Heart left ventricle (tissue), 16 donors: ENCODE measurements around the gene IMP4. TPM values are rescaled to one million over a fixed set of nuclear protein-coding genes. Genes with fewer than 3 reads are reported as not detected.

ENCODE experiments used
- ATAC-seq, 4 donors: fragments of 200-7000 bp; cut with Tn5 transposase; one replicate each; pipeline ENCODE4 v1.9.1; 2020 to 2022; ENCODE audit warnings: moderate library complexity in 4 of 4, mild to moderate bottlenecking in 3 of 4, moderate number of reproducible peaks in 1 of 4
- DNase-seq, 5 donors: peaks; one replicate each; pipeline ENCODE4 v3.0.0-alpha.2; 2020
- H3K27ac ChIP-seq, 12 donors: fragments of 200-600 bp; sonication (generic) in 4 of 12; one replicate each; pipeline versions ENCODE4 v1.5.0 to v1.8.0; 2016 to 2022; ENCODE audit warnings: mild to moderate bottlenecking in 2 of 12
- H3K27me3 ChIP-seq, 9 donors: fragments of 200-600 bp; sonication (generic) in 2 of 9; one replicate each; pipeline versions ENCODE4 v1.5.1 to v1.8.0; 2016 to 2022; ENCODE audit warnings: mild to moderate bottlenecking in 3 of 9
- H3K36me3 ChIP-seq, 9 donors: fragments of 200-600 bp; sonication (generic) in 2 of 9; one replicate each; pipeline versions ENCODE4 v1.5.0 to v1.8.0; 2018 to 2022; ENCODE audit warnings: mild to moderate bottlenecking in 2 of 9
- H3K4me1 ChIP-seq, 12 donors: fragments of 200-600 bp; sonication (generic) in 4 of 12; one replicate each; pipeline versions ENCODE4 v1.5.0 to v1.8.0; 2016 to 2022; ENCODE audit warnings: mild to moderate bottlenecking in 3 of 12
- H3K4me3 ChIP-seq, 12 donors: fragments of 200-600 bp; sonication (generic) in 4 of 12; one replicate each; pipeline versions ENCODE4 v1.5.0 to v1.8.0; 2017 to 2022; ENCODE audit warnings: mild to moderate bottlenecking in 9 of 12, moderate library complexity in 4 of 12
- H3K9me3 ChIP-seq, 12 donors: fragments of 200-600 bp; sonication (generic) in 4 of 12; one replicate each; pipeline versions ENCODE4 v1.5.0 to v1.8.0; 2016 to 2022; ENCODE audit warnings: mild to moderate bottlenecking in 1 of 12
- CTCF ChIP-seq, 12 donors: fragments of 200-600 bp; sonication (generic) in 4 of 12; IDR thresholded peaks; one replicate each; pipeline versions ENCODE4 v1.5.0 to v1.8.0; 2018 to 2022; ENCODE audit warnings: antibody characterized with exemption in 12 of 12, mild to moderate bottlenecking in 5 of 12
- POLR2A ChIP-seq, 2 donors: fragments of 450-650 bp; IDR thresholded peaks; one replicate each; pipeline ENCODE4 v1.6.1; 2017; ENCODE audit warnings: antibody characterized with exemption in 2 of 2, mild to moderate bottlenecking in 2 of 2, moderate library complexity in 2 of 2
- WGBS, 4 donors: extraction: QIAGEN DNeasy Blood & Tissue Kit in 2 of 4; methylation state at CpG; one replicate each; pipeline versions ENCODE4 v1.1.5 to v1.1.7; 2013 to 2018; 5-methylcytosine and 5-hydroxymethylcytosine counted together
- intact Hi-C, 10 donors: fragments of 100-400 bp; cut with DNase I; formaldehyde crosslinking; loops; one replicate each; pipeline versions ENCODE4 v1.11.1 to v1.14.2; 2022
- polyA plus RNA-seq, 2 donors: library from polyadenylated mRNA; stranded (reverse); fragments of 200-250 nt; gene quantifications; one replicate each; pipeline ENCODE4 v1.2.3, GENCODE V29; 2013
- total RNA-seq, 9 donors: library from RNA; depleted of rRNA in 2 of 9; stranded (reverse); fragments of >200 nt in 2 of 9; fragmentation: NEBNext Ultra II Directional in 3 of 9; extraction: Animal tissue kit (Norgen Biotek cat#: 25700) in 3 of 9; gene quantifications; one replicate each; pipeline versions ENCODE4 v1.1.0 to v1.2.4, GENCODE V29; 2016 to 2023
- donor health status: ischemic (EF 13 %, LVEDD 7.1; RV severe dilation, severe dysfunction).
- donor health status: healthy with polysubstance abuse.
- donor health status: DM: no; HTN: yes; CAD: no.
- donor health status: DM: no; HTN: no; CAD: no.
- donor health status: ischemic (EF 25% LVEDD 6.9; RV normal size, moderate dysfunction).
- donor health status: ischemic (EF 25% LVEDD 5.7; RV mildly dilated, moderate dysfunction).
- donor health status: healthy.
- donor health status: DM: yes; HTN: yes; CAD: no.
- donor health status: ischemic (EF 35%, LVEDD 5.7; RV mildly dilated, moderate dysfunction).
- donor health status: nonischemic (EF 11% LVEDD 7.7; RV severe dilation, severe dysfunction).
- donor health status: DM: yes; HTN: yes; CAD: no.
- donor health status: PGD.
- donor health status: ischemic (EF 29% LVEDD 5.4; RV normal size, mild dysfunction).
- donor health status: nonischemic (EF 23%, LVEDD 6.1; RV moderate dilation, normal function).

The IMP4 gene
- total and polyA plus RNA-seq, 11 donors, result 55.8 to 209 (median 73.7) TPM

- no peak for ATAC-seq
- H3K36me3 ChIP-seq, result peaks cover 0 to 14% (median 0%) of the 10 kb centered on the region in 9 donors
- H3K27ac ChIP-seq, result peak overlapping the region in 1 of 12 donors; percentile 96
- no peak overlapping the region for H3K4me3 ChIP-seq
- H3K27me3 ChIP-seq, result no peaks in the 10 kb centered on the region
- WGBS, 4 donors, result 91 to 95% (median 92%) methylated on average over 5 of the region's 5 CpGs
- no peaks in the 10 kb centered on the region for H3K9me3 ChIP-seq
- no peak for TF ChIP-seq CTCF (IDR thresholded peaks at IDR 0.05)
- TF ChIP-seq POLR2A (IDR thresholded peaks at IDR 0.05), result no peak
- peaks cover 0 to 55% (median 18%) of the 10 kb centered on the region in 12 donors for H3K4me1 ChIP-seq
- intact Hi-C loops, result no loop called here
- DNase-seq, result no peak
Observed at GRCh38 chr2:130369965-130370341, 27.3 kb downstream of the IMP4 start.

GRCh38 chr2:130370490-130370889 is 27.8 kb downstream of the IMP4 start:
- WGBS, 4 donors, result 85 to 100% (median 96%) methylated on average over 1 to 9 of the region's 9 CpGs
- H3K27me3 ChIP-seq, result no peaks in the 10 kb centered on the region
- DNase-seq (no peak), ATAC-seq (no peak)
- peaks cover 0 to 19% (median 0%) of the 10 kb centered on the region in 9 donors for H3K36me3 ChIP-seq
- intact Hi-C loops, result no loop called here
- H3K9me3 ChIP-seq, result no peaks in the 10 kb centered on the region
- TF ChIP-seq CTCF (IDR thresholded peaks at IDR 0.05) (no peak), POLR2A (IDR thresholded peaks at IDR 0.05) (no peak)
- no peak overlapping the region for H3K4me3 ChIP-seq
- H3K27ac ChIP-seq, result peak overlapping the region in 3 of 12 donors; percentile 90 to 96 (median 91)
- peaks cover 0 to 60% (median 18%) of the 10 kb centered on the region in 12 donors for H3K4me1 ChIP-seq

- peaks cover 0 to 70% (median 18%) of the 10 kb centered on the region in 12 donors for H3K4me1 ChIP-seq
- H3K27me3 ChIP-seq, result no peaks in the 10 kb centered on the region
- intact Hi-C loops, result loop anchor here in 4 of 10 donors (1.0 to 2.0 kb wide), 4 partner anchors 15 to 29 kb away; partner anchors contain the start of genes IMP4 (in 1 of the 4) and PTPN18 (in 1 of the 4)
- ATAC-seq (peak; percentile 30 to 47 (median 38)), DNase-seq (peak in 1 of 5 donors; percentile 53)
- peak overlapping the region; percentile 84 to 96 (median 90) for H3K27ac ChIP-seq
- H3K4me3 ChIP-seq, result peak overlapping the region; percentile 57 to 95 (median 86)
- TF ChIP-seq POLR2A (IDR thresholded peaks at IDR 0.05), result no peak
- no peak for TF ChIP-seq CTCF (IDR thresholded peaks at IDR 0.05)
- 38 to 56% (median 46%) methylated on average over 18 of the region's 18 CpGs for WGBS, 4 donors
- peaks cover 0 to 29% (median 0%) of the 10 kb centered on the region in 9 donors for H3K36me3 ChIP-seq
- H3K9me3 ChIP-seq, result no peaks in the 10 kb centered on the region
Observed at GRCh38 chr2:130371723-130372054, 29.0 kb downstream of the IMP4 start.

GRCh38 chr2:130372055-130372832 is 29.5 kb downstream of the IMP4 start:
- 1 to 10% (median 2%) methylated on average over 14 to 81 of the region's 81 CpGs for WGBS, 4 donors

More at GRCh38 chr2:130372055-130372832, 29.5 kb downstream of the IMP4 start:
- H3K27me3 ChIP-seq, result no peaks in the 10 kb centered on the region
- peak overlapping the region; percentile 84 to 96 (median 90) for H3K27ac ChIP-seq
- H3K4me3 ChIP-seq, result peak overlapping the region; percentile 57 to 95 (median 86)
- TF ChIP-seq POLR2A (IDR thresholded peaks at IDR 0.05), result peak in 1 of 2 donors; percentile 54
- peak; percentile 77 to 97 (median 92) for TF ChIP-seq CTCF (IDR thresholded peaks at IDR 0.05)
- H3K9me3 ChIP-seq, result no peaks in the 10 kb centered on the region
- intact Hi-C loops, result loop anchor here in 4 of 10 donors (1.0 to 2.0 kb wide), 4 partner anchors 15 to 29 kb away; partner anchors contain the start of genes IMP4 (in 1 of the 4) and PTPN18 (in 1 of the 4)
- peaks cover 0 to 74% (median 18%) of the 10 kb centered on the region in 12 donors for H3K4me1 ChIP-seq
- ATAC-seq, result peak; percentile 85 to 96 (median 95)
- peaks cover 0 to 31% (median 0%) of the 10 kb centered on the region in 9 donors for H3K36me3 ChIP-seq
- peak; percentile 91 to 97 (median 94) for DNase-seq
